AG10803 (cell line): Measurements from ENCODE around the gene DSC1.

Source experiments
- DNase-seq: peaks from one replicate; pipeline ENCODE4 v3.0.0; 2010; ENCODE audit warnings: low read depth
- H3K4me3 ChIP-seq: 2 replicates; pipeline ENCODE4 v1.5.1; 2011; ENCODE audit warnings: mild to moderate bottlenecking, low read length, control low read depth
- TF ChIP-seq, protein P1 (sequence below): conservative IDR thresholded peaks from 2 replicates; pipeline ENCODE4 v1.5.1; 2011; ENCODE audit warnings: mild to moderate bottlenecking, low read length, control low read depth, inconsistent platforms

Gene DSC1

GRCh38 chr18:31154181-31154580 lies 8.5 kb downstream of the DSC1 start:
- no peak overlapping the region for H3K4me3 ChIP-seq
- DNase-seq = no peak
- TF ChIP-seq, protein P1, sequence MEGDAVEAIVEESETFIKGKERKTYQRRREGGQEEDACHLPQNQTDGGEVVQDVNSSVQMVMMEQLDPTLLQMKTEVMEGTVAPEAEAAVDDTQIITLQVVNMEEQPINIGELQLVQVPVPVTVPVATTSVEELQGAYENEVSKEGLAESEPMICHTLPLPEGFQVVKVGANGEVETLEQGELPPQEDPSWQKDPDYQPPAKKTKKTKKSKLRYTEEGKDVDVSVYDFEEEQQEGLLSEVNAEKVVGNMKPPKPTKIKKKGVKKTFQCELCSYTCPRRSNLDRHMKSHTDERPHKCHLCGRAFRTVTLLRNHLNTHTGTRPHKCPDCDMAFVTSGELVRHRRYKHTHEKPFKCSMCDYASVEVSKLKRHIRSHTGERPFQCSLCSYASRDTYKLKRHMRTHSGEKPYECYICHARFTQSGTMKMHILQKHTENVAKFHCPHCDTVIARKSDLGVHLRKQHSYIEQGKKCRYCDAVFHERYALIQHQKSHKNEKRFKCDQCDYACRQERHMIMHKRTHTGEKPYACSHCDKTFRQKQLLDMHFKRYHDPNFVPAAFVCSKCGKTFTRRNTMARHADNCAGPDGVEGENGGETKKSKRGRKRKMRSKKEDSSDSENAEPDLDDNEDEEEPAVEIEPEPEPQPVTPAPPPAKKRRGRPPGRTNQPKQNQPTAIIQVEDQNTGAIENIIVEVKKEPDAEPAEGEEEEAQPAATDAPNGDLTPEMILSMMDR = no peak

- no peak overlapping the region for H3K4me3 ChIP-seq
- DNase-seq = no peak
These were observed 13.3 kb downstream of the DSC1 start for GRCh38 chr18:31149351-31149750.

GRCh38 chr18:31148600-31148999 lies 14.1 kb downstream of the DSC1 start:
- DNase-seq = no peak
- H3K4me3 ChIP-seq = no peak overlapping the region
- TF ChIP-seq, protein P1 = no peak

More at GRCh38 chr18:31149351-31149750, 13.3 kb downstream of the DSC1 start:
- TF ChIP-seq, protein P1 = no peak

DNA sequence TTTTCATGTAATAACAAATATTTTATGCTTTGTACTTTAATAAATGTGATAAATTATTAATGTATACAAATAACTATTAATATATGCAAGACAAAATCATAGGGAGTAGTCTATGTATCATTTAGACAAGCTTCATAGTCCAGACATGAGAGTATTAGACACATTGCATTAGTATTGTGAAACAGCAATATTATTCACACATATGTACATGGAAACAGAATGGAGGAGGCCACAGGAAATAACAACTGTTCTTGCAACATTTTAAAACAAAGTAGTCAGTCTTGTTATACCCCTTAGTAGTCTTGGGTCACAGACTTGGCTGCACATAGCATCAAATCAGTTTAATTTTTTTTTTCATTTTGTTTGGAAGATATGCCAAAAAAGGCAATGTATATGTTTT lies 15.8 kb downstream of the DSC1 start:
- no peak overlapping the region for H3K4me3 ChIP-seq
- TF ChIP-seq, protein P1 = no peak
- DNase-seq = no peak

DNA sequence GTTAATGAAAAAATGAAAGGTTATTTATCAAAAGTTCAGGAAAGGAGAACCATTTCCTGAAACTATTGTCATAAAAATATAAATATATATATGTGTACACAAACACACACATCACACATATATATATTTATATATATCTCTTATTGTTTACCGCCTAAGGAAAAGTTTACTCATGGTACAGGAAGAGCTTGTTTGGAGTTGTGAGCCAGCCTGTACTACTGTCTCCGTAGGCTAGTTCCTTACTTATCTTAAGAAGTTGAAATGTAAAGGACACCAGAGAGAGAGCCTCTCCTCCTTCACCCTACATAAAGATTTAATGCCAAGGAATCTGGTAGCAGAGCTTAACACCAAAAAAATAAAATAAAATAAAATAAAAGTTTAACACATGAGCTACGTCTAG lies 19.6 kb downstream of the DSC1 start:
- no peak for DNase-seq
- no peak overlapping the region for H3K4me3 ChIP-seq
- TF ChIP-seq, protein P1 = no peak

DNA sequence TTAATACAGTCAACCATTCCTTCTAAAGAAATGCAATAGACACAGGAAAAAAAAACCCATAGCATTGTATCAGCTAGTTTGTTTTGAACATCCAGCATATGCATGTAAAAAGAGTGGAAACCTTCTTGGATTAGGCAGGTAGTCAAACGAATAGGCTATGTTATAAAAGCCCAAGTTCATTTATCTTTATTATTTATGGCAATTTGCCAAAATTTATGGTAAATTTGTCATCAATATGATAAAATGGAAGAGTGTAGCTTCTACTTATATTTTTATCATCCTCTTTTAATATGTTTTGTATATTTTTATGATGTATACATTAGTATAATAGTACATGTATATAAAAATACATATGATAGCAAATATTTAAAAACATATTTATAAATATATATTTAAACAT lies 23.9 kb downstream of the DSC1 start:
- TF ChIP-seq, protein P1 = no peak
- no peak overlapping the region for H3K4me3 ChIP-seq
- DNase-seq = no peak

DNA sequence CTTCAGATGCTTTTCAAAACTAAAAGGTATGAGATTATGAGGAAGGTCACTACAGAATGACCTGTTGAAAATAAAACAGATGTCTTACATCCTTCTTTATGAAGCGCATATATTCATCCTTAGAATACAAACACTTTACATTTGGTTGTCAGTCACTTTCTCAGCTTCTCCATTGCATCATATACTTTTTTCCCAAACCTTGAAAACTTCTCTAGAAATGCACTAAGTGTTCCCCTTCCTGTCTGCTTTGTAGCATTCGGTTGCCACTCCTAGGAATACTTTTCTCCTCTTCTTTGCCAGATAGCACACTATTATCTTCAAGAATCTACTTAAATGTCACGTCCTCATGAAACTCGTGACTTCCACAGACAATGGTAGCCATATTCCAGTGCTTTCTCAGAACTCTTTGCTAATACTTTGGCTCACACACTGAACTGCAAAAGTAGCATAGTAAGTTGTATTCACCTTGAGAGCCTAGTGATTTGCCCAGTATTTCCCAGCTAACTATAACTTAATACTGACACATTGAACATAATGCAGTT lies 27.6 kb downstream of the DSC1 start:
- TF ChIP-seq, protein P1 = no peak
- no peak for DNase-seq
- no peak overlapping the region for H3K4me3 ChIP-seq
